Small intestine (tissue), 7 donors: ENCODE results near the gene SLIT3. TPM values are rescaled to one million over a fixed set of nuclear protein-coding genes. Genes with fewer than 3 reads are reported as not detected.

Experiments used
- DNase-seq, 2 donors: peaks; one replicate each; pipeline versions ENCODE4 v3.0.0 to v3.0.0-alpha.2; 2013
- FAIRE-seq: peaks from 2 replicates; lab custom pipeline; 2012; peaks lifted over from hg19 to GRCh38; lab: Jason Lieb, UNC
- H3K27ac ChIP-seq, 3 donors: one replicate each; pipeline ENCODE4 v1.5.1; 2013; ENCODE audit warnings: low read length in 2 of 3, mild to moderate bottlenecking in 2 of 3, control low read depth in 1 of 3, inconsistent platforms in 1 of 3, low read depth in 1 of 3, moderate library complexity in 1 of 3
- H3K27me3 ChIP-seq, 3 donors: one replicate each; pipeline ENCODE4 v1.6.1; 2013; ENCODE audit warnings: low read length in 3 of 3, inconsistent platforms in 1 of 3; ENCODE audit not compliant: control insufficient read depth in 3 of 3, insufficient read depth in 3 of 3
- H3K36me3 ChIP-seq, 3 donors: one replicate each; pipeline ENCODE4 v1.6.1; 2013; ENCODE audit warnings: low read length in 3 of 3, inconsistent platforms in 1 of 3, low read depth in 1 of 3, mild to moderate bottlenecking in 1 of 3, moderate library complexity in 1 of 3; ENCODE audit not compliant: control insufficient read depth in 3 of 3, insufficient read depth in 2 of 3
- H3K4me1 ChIP-seq, 3 donors: one replicate each; pipeline ENCODE4 v1.6.1; 2013; ENCODE audit warnings: low read length in 2 of 3, inconsistent platforms in 1 of 3, low read depth in 1 of 3, mild to moderate bottlenecking in 1 of 3, moderate library complexity in 1 of 3; ENCODE audit not compliant: control insufficient read depth in 3 of 3, insufficient read depth in 2 of 3
- H3K4me3 ChIP-seq, 3 donors: one replicate each; pipeline ENCODE4 v1.5.1; 2013; ENCODE audit warnings: low read length in 3 of 3, control low read depth in 1 of 3, inconsistent platforms in 1 of 3, low read depth in 1 of 3, mild to moderate bottlenecking in 1 of 3, moderate library complexity in 1 of 3
- H3K9me3 ChIP-seq, 2 donors: one replicate each; pipeline ENCODE4 v1.6.1; 2013; ENCODE audit warnings: low read depth in 1 of 2, low read length in 1 of 2; ENCODE audit not compliant: control insufficient read depth in 2 of 2, insufficient read depth in 1 of 2
- WGBS, 3 donors: extraction: QIAGEN DNeasy Blood & Tissue Kit; methylation state at CpG; one replicate each; pipeline ENCODE4 v1.1.7; 2013; 5-methylcytosine and 5-hydroxymethylcytosine counted together
- polyA plus RNA-seq, 4 donors: library from polyadenylated mRNA; stranded (reverse) in 3 of 4; unstranded in 1 of 4; fragments of 200-250 nt in 3 of 4; fragments of 120-200 nt in 1 of 4; gene quantifications; one replicate each; pipeline versions ENCODE4 v1.2.1 to v1.2.3, GENCODE V29; 2013
- donor health status: healthy with polysubstance abuse.
- donor health status: control.
- donor health status: control.
- donor health status: Bipolar disorder and iron deficiency.
- donor health status: healthy.

Gene SLIT3
- polyA plus RNA-seq, 4 donors: 0.27 to 5.5 (median 5.3) TPM; not detected in 1

GRCh38 chr5:168829922-168830417 is 471.0 kb downstream of the SLIT3 start:
- Histone ChIP-seq H3K4me1 (no peaks in the 10 kb centered on the region), H3K4me3 (no peak overlapping the region), H3K36me3 (no peaks in the 10 kb centered on the region), H3K9me3 (no peaks in the 10 kb centered on the region), H3K27me3 (peaks cover 0 to 4% (median 0%) of the 10 kb centered on the region in 3 donors), H3K27ac (no peak overlapping the region)
- whole genome bisulfite sequencing, 3 donors: 82 to 93% (median 92%) methylated on average over 4 of the region's 4 CpGs
- DNase-seq (no peak), FAIRE-seq (no peak)

- H3K36me3 ChIP-seq: no peaks in the 10 kb centered on the region
- H3K4me3 ChIP-seq: no peak overlapping the region
- FAIRE-seq: no peak
- 72 to 82% (median 79%) methylated on average over 5 of the region's 5 CpGs for WGBS, 3 donors
- no peaks in the 10 kb centered on the region for H3K4me1 ChIP-seq
- no peak for DNase-seq
- no peak overlapping the region for H3K27ac ChIP-seq
- no peaks in the 10 kb centered on the region for H3K9me3 ChIP-seq
- peaks cover 0 to 2% (median 0%) of the 10 kb centered on the region in 3 donors for H3K27me3 ChIP-seq
Observed at GRCh38 chr5:168829044-168829443, 471.9 kb downstream of the SLIT3 start.

- WGBS, 3 donors: 81 to 84% (median 83%) methylated on average over 3 of the region's 3 CpGs
- no peak for FAIRE-seq
- no peak for DNase-seq
Observed at GRCh38 chr5:168827636-168828035, 473.3 kb downstream of the SLIT3 start.

GRCh38 chr5:168826246-168826725 is 474.7 kb downstream of the SLIT3 start:
- Histone ChIP-seq H3K9me3 (no peaks in the 10 kb centered on the region), H3K27ac (no peak overlapping the region), H3K27me3 (no peaks in the 10 kb centered on the region), H3K4me3 (no peak overlapping the region), H3K4me1 (no peaks in the 10 kb centered on the region), H3K36me3 (no peaks in the 10 kb centered on the region)
- 44 to 76% (median 45%) methylated on average over 7 of the region's 7 CpGs for WGBS, 3 donors
- no peak for FAIRE-seq
- DNase-seq: no peak

More at GRCh38 chr5:168827636-168828035, 473.3 kb downstream of the SLIT3 start:
- Histone ChIP-seq H3K9me3 (no peaks in the 10 kb centered on the region), H3K27me3 (no peaks in the 10 kb centered on the region), H3K4me3 (no peak overlapping the region), H3K4me1 (no peaks in the 10 kb centered on the region), H3K36me3 (no peaks in the 10 kb centered on the region), H3K27ac (no peak overlapping the region)

GRCh38 chr5:168822745-168823281 is 478.1 kb downstream of the SLIT3 start:
- H3K27me3 ChIP-seq: peaks cover 0 to 3% (median 0%) of the 10 kb centered on the region in 3 donors
- H3K4me1 ChIP-seq: no peaks in the 10 kb centered on the region
- DNase-seq (no peak), FAIRE-seq (no peak)
- H3K9me3 ChIP-seq: no peaks in the 10 kb centered on the region
- no peak overlapping the region for H3K27ac ChIP-seq
- WGBS, 3 donors: 88 to 92% (median 91%) methylated on average over 10 of the region's 10 CpGs
- H3K4me3 ChIP-seq: no peak overlapping the region
- H3K36me3 ChIP-seq: peaks cover 0 to 2% (median 0%) of the 10 kb centered on the region in 3 donors

GRCh38 chr5:168822248-168822744 is 478.6 kb downstream of the SLIT3 start:
- Histone ChIP-seq H3K4me1 (no peaks in the 10 kb centered on the region), H3K27me3 (peaks cover 0 to 3% (median 0%) of the 10 kb centered on the region in 3 donors), H3K4me3 (no peak overlapping the region), H3K9me3 (no peaks in the 10 kb centered on the region), H3K27ac (no peak overlapping the region), H3K36me3 (peaks cover 0 to 2% (median 0%) of the 10 kb centered on the region in 3 donors)
- FAIRE-seq (no peak), DNase-seq (no peak)
- 78 to 83% (median 79%) methylated on average over 4 of the region's 4 CpGs for WGBS, 3 donors

- peaks cover 0 to 3% (median 0%) of the 10 kb centered on the region in 3 donors for H3K27me3 ChIP-seq
- H3K36me3 ChIP-seq: peaks cover 0 to 2% (median 0%) of the 10 kb centered on the region in 3 donors
- no peaks in the 10 kb centered on the region for H3K9me3 ChIP-seq
- H3K4me1 ChIP-seq: no peaks in the 10 kb centered on the region
- H3K4me3 ChIP-seq: no peak overlapping the region
- FAIRE-seq (no peak), DNase-seq (no peak)
- H3K27ac ChIP-seq: no peak overlapping the region
- WGBS, 3 donors: 70 to 78% (median 77%) methylated on average over 5 of the region's 5 CpGs
Observed at GRCh38 chr5:168820874-168821273, 480.1 kb downstream of the SLIT3 start.

GRCh38 chr5:168819004-168819621 is 481.8 kb downstream of the SLIT3 start:
- DNase-seq (no peak), FAIRE-seq (no peak)
- 56 to 83% (median 72%) methylated on average over 16 of the region's 16 CpGs for WGBS, 3 donors
- H3K9me3 ChIP-seq: no peaks in the 10 kb centered on the region
- peaks cover 0 to 3% (median 0%) of the 10 kb centered on the region in 3 donors for H3K27me3 ChIP-seq
- no peak overlapping the region for H3K27ac ChIP-seq
- H3K4me3 ChIP-seq: no peak overlapping the region
- peaks cover 0 to 2% (median 0%) of the 10 kb centered on the region in 3 donors for H3K36me3 ChIP-seq
- H3K4me1 ChIP-seq: no peaks in the 10 kb centered on the region
